Astrocyte (in vitro differentiated cells and primary cell): ENCODE results near the gene RANGAP1. TPM values are rescaled to one million over a fixed set of nuclear protein-coding genes. Genes with fewer than 3 reads are reported as not detected.

Experiments used
- DNase-seq: peaks from one replicate; pipeline ENCODE4 v3.0.0-alpha.2; 2010; ENCODE audit warnings: low read depth
- FAIRE-seq: peaks from 2 replicates; lab custom pipeline; 2011; peaks lifted over from hg19 to GRCh38; lab: Jason Lieb, UNC
- H2AFZ ChIP-seq: 2 replicates; pipeline ENCODE4 v1.6.0; 2012; ENCODE audit warnings: low read depth, low read length, inconsistent platforms
- H3K27ac ChIP-seq: 2 replicates; pipeline ENCODE4 v1.5.1; 2011; ENCODE audit warnings: low read depth, low read length, inconsistent platforms
- H3K27me3 ChIP-seq: 2 replicates; pipeline ENCODE4 v1.6.0; 2011; ENCODE audit warnings: low read length, inconsistent platforms; ENCODE audit not compliant: insufficient read depth
- H3K36me3 ChIP-seq: 2 replicates; pipeline ENCODE4 v1.5.1; 2011; ENCODE audit warnings: low read length, inconsistent platforms; ENCODE audit not compliant: insufficient read depth
- H3K4me1 ChIP-seq: 2 replicates; pipeline ENCODE4 v1.5.1; 2011; ENCODE audit warnings: low read length, inconsistent platforms; ENCODE audit not compliant: insufficient read depth
- H3K4me2 ChIP-seq: 2 replicates; pipeline ENCODE4 v1.6.0; 2012; ENCODE audit warnings: low read length, inconsistent platforms
- H3K4me3 ChIP-seq: 2 replicates; pipeline ENCODE4 v1.5.1; 2011; ENCODE audit warnings: low read depth, mild to moderate bottlenecking, low read length, inconsistent platforms; ENCODE audit not compliant: insufficient read depth
- H3K79me2 ChIP-seq: 2 replicates; pipeline ENCODE4 v1.6.0; 2012; ENCODE audit warnings: mild to moderate bottlenecking, low read length, inconsistent platforms; ENCODE audit not compliant: insufficient read depth
- H3K9ac ChIP-seq: 2 replicates; pipeline ENCODE4 v1.6.0; 2012; ENCODE audit warnings: mild to moderate bottlenecking, low read length, inconsistent platforms
- H3K9me3 ChIP-seq: 2 replicates; pipeline ENCODE4 v1.5.1; 2012; ENCODE audit warnings: low read depth, mild to moderate bottlenecking, low read length, inconsistent platforms; ENCODE audit not compliant: insufficient read depth
- H4K20me1 ChIP-seq: 2 replicates; pipeline ENCODE4 v1.6.0; 2012; ENCODE audit warnings: low read length, inconsistent platforms; ENCODE audit not compliant: insufficient read depth
- H3K27ac Mint-ChIP-seq: one replicate; pipeline ENCODE4 v1.8.0; 2021; ENCODE audit warnings: mild to moderate bottlenecking, mixed read lengths; ENCODE audit not compliant: unreplicated experiment
- H3K27me3 Mint-ChIP-seq: one replicate; pipeline ENCODE4 v1.8.0; 2021; ENCODE audit warnings: low read depth, mixed read lengths; ENCODE audit not compliant: unreplicated experiment
- H3K36me3 Mint-ChIP-seq: one replicate; pipeline ENCODE4 v1.8.0; 2021; ENCODE audit warnings: low read depth, mixed read lengths; ENCODE audit not compliant: unreplicated experiment
- H3K4me1 Mint-ChIP-seq: one replicate; pipeline ENCODE4 v1.8.0; 2021; ENCODE audit warnings: low read depth, mixed read lengths; ENCODE audit not compliant: unreplicated experiment
- H3K4me3 Mint-ChIP-seq: one replicate; pipeline ENCODE4 v1.8.0; 2021; ENCODE audit warnings: mild to moderate bottlenecking, moderate library complexity, mixed read lengths; ENCODE audit not compliant: unreplicated experiment
- H3K9me3 Mint-ChIP-seq: one replicate; pipeline ENCODE4 v1.8.0; 2021; ENCODE audit warnings: mild to moderate bottlenecking, mixed read lengths; ENCODE audit not compliant: unreplicated experiment
- CTCF ChIP-seq: IDR thresholded peaks from 2 replicates; pipeline ENCODE4 v1.5.1; 2011; ENCODE audit warnings: low read depth, mild to moderate bottlenecking, inconsistent platforms, low read length, moderate library complexity; ENCODE audit not compliant: insufficient read depth
- EZH2 ChIP-seq: IDR thresholded peaks from 2 replicates; pipeline ENCODE4 v1.6.1; 2012; ENCODE audit warnings: mild to moderate bottlenecking, low read length, inconsistent platforms; ENCODE audit not compliant: insufficient read depth
- total RNA-seq: library from RNA; stranded (reverse); gene quantifications from 2 replicates; pipeline ENCODE4 v1.2.1, GENCODE V29; 2021

Gene RANGAP1
- total RNA-seq, 1 donor from 2014 or later: 77.8 TPM

GRCh38 chr22:41284465-41284864, 1.5 kb downstream of the RANGAP1 start:
- Histone ChIP-seq H3K27me3 (no peaks in the 10 kb centered on the region), H3K27ac (peak overlapping the region; percentile 96), H3K4me2 (peak overlapping the region; percentile 85), H3K9ac (peak overlapping the region; percentile 95), H3K4me1 (peaks cover 21% of the 10 kb centered on the region), H3K79me2 (peaks cover 59% of the 10 kb centered on the region), H2AFZ (no peak overlapping the region), H3K36me3 (peaks cover 14% of the 10 kb centered on the region), H4K20me1 (peaks cover 29% of the 10 kb centered on the region), H3K9me3 (no peaks in the 10 kb centered on the region), H3K4me3 (peak overlapping the region; percentile 85)
- DNase-seq: no peak
- no peaks in the 10 kb centered on the region for H3K27me3 Mint-ChIP-seq
- TF ChIP-seq EZH2 (no peak), CTCF (no peak)
- H3K9me3 Mint-ChIP-seq: no peaks in the 10 kb centered on the region
- H3K36me3 Mint-ChIP-seq: peaks cover 7% of the 10 kb centered on the region
- H3K27ac Mint-ChIP-seq: peak overlapping the region; percentile 58
- no peak for FAIRE-seq
- peaks cover 21% of the 10 kb centered on the region for H3K4me1 Mint-ChIP-seq
- H3K4me3 Mint-ChIP-seq: peak overlapping the region; percentile 92

- no peak overlapping the region for H3K27ac Mint-ChIP-seq
- peaks cover 11% of the 10 kb centered on the region for H3K4me1 ChIP-seq
- no peaks in the 10 kb centered on the region for H3K9me3 ChIP-seq
- no peaks in the 10 kb centered on the region for H3K27me3 ChIP-seq
- no peak overlapping the region for H3K27ac ChIP-seq
- H4K20me1 ChIP-seq: peaks cover 41% of the 10 kb centered on the region
- no peaks in the 10 kb centered on the region for H3K9me3 Mint-ChIP-seq
- no peaks in the 10 kb centered on the region for H3K27me3 Mint-ChIP-seq
- peaks cover 15% of the 10 kb centered on the region for H3K36me3 Mint-ChIP-seq
- no peak overlapping the region for H3K4me2 ChIP-seq
- H3K9ac ChIP-seq: no peak overlapping the region
- H3K79me2 ChIP-seq: peaks cover 73% of the 10 kb centered on the region
- DNase-seq (no peak), FAIRE-seq (no peak)
- H3K4me3 Mint-ChIP-seq: no peak overlapping the region
- peaks cover 27% of the 10 kb centered on the region for H3K36me3 ChIP-seq
- H3K4me3 ChIP-seq: no peak overlapping the region
- TF ChIP-seq EZH2: no peak
- TF ChIP-seq CTCF: no peak
- H2AFZ ChIP-seq: no peak overlapping the region
- peaks cover 4% of the 10 kb centered on the region for H3K4me1 Mint-ChIP-seq
Observed at GRCh38 chr22:41280854-41281253, 5.1 kb downstream of the RANGAP1 start.

- H3K4me2 ChIP-seq: no peak overlapping the region
- no peak for TF ChIP-seq EZH2
- no peak for TF ChIP-seq CTCF
- H3K4me3 ChIP-seq: no peak overlapping the region
- H3K4me3 Mint-ChIP-seq: no peak overlapping the region
- FAIRE-seq: no peak
- no peak for DNase-seq
- peaks cover 19% of the 10 kb centered on the region for H3K36me3 Mint-ChIP-seq
- no peak overlapping the region for H3K27ac ChIP-seq
- no peaks in the 10 kb centered on the region for H3K27me3 Mint-ChIP-seq
- H3K4me1 ChIP-seq: peaks cover 9% of the 10 kb centered on the region
- peaks cover 1% of the 10 kb centered on the region for H3K4me1 Mint-ChIP-seq
- no peak overlapping the region for H2AFZ ChIP-seq
- peaks cover 30% of the 10 kb centered on the region for H3K36me3 ChIP-seq
- H3K9ac ChIP-seq: no peak overlapping the region
- H3K9me3 Mint-ChIP-seq: no peaks in the 10 kb centered on the region
- H3K9me3 ChIP-seq: no peaks in the 10 kb centered on the region
- H3K27me3 ChIP-seq: no peaks in the 10 kb centered on the region
- no peak overlapping the region for H3K27ac Mint-ChIP-seq
- H3K79me2 ChIP-seq: peaks cover 67% of the 10 kb centered on the region
- peaks cover 41% of the 10 kb centered on the region for H4K20me1 ChIP-seq
Observed at GRCh38 chr22:41280065-41280464, 5.9 kb downstream of the RANGAP1 start.
